Fibroblast of villous mesenchyme (primary cell): ENCODE measurements around the gene ADGRG2. TPM values are rescaled to one million over a fixed set of nuclear protein-coding genes. Genes with fewer than 3 reads are reported as not detected.

ENCODE experiments used
- DNase-seq: peaks from one replicate; pipeline ENCODE4 v3.0.0-alpha.2; 2010; ENCODE audit warnings: low read depth
- H3K4me3 ChIP-seq: 2 replicates; pipeline ENCODE4 v1.5.1; 2011; ENCODE audit warnings: low read depth, mild to moderate bottlenecking, low read length
- total RNA-seq: library from RNA; depleted of rRNA; stranded (reverse); fragments of >200 nt; gene quantifications from 2 replicates; pipeline ENCODE4 v1.2.3, GENCODE V29; 2012
- TF ChIP-seq, protein P1 (sequence below): IDR thresholded peaks from 2 replicates; pipeline ENCODE4 v1.5.1; 2012; ENCODE audit warnings: low read depth, mild to moderate bottlenecking, low read length; ENCODE audit not compliant: insufficient read depth

ADGRG2 gene
- total RNA-seq, 1 donor, result not detected

DNA sequence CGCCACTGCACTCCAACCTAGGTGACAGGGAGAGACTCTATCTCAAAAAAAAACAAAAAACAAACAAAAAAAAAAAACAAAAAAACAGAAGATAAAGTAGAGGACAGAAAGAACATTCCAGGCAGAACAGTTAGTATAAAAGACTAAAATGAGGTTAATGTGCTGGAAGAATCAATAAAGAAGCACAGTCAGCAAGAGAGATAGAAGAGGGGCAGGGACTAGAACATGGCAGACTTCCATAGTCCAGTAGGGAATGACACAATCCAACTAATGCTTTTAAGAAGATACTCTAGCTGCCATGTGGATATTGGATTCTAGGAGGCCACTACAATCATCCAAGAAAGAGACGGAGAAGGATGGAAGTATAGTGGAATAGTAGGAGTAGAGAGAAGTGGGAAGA is 11.6 kb downstream of the ADGRG2 start:
- TF ChIP-seq, protein P1, sequence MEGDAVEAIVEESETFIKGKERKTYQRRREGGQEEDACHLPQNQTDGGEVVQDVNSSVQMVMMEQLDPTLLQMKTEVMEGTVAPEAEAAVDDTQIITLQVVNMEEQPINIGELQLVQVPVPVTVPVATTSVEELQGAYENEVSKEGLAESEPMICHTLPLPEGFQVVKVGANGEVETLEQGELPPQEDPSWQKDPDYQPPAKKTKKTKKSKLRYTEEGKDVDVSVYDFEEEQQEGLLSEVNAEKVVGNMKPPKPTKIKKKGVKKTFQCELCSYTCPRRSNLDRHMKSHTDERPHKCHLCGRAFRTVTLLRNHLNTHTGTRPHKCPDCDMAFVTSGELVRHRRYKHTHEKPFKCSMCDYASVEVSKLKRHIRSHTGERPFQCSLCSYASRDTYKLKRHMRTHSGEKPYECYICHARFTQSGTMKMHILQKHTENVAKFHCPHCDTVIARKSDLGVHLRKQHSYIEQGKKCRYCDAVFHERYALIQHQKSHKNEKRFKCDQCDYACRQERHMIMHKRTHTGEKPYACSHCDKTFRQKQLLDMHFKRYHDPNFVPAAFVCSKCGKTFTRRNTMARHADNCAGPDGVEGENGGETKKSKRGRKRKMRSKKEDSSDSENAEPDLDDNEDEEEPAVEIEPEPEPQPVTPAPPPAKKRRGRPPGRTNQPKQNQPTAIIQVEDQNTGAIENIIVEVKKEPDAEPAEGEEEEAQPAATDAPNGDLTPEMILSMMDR, result no peak
- DNase-seq, result no peak
- H3K4me3 ChIP-seq, result no peak overlapping the region

DNA sequence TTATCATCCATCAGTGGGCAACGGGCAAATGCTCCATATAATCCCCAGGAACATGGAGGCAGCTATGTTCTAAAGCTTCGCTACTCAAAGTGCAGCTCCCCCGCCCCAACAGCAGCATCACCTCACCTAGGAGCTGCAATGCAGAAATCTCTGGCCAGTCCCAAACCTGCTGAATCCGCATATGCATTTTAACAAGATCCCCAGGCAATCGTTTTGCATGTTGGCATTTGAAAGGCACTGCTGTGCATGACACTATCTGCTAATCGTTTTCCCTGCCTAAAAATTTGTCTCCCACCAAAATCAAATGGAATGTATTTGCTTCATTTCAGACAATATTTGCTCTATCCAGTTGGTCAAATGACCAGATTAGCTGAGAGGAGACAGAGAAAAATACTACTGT is 15.2 kb downstream of the ADGRG2 start:
- DNase-seq, result no peak
- TF ChIP-seq, protein P1, result no peak
- no peak overlapping the region for H3K4me3 ChIP-seq

DNA sequence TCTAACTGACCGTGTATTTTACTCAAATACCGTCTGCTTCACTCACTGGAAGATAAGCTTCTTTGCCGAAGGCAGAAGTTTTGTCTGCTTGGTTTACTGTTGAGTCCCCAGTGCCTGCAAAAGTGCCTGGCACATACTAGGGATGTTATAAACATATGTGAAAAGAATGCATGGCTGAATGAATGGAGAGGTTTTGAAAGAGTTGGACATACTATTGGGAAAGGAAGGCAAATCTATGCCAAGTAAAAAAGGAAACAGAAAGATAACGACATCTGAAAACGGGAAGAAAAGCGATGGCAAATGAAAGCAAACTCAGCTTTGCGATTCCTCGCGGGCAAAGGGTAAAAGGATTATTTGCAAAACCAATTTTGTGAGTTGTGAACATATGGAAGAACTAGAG is 21.7 kb downstream of the ADGRG2 start:
- TF ChIP-seq, protein P1, result no peak

DNA sequence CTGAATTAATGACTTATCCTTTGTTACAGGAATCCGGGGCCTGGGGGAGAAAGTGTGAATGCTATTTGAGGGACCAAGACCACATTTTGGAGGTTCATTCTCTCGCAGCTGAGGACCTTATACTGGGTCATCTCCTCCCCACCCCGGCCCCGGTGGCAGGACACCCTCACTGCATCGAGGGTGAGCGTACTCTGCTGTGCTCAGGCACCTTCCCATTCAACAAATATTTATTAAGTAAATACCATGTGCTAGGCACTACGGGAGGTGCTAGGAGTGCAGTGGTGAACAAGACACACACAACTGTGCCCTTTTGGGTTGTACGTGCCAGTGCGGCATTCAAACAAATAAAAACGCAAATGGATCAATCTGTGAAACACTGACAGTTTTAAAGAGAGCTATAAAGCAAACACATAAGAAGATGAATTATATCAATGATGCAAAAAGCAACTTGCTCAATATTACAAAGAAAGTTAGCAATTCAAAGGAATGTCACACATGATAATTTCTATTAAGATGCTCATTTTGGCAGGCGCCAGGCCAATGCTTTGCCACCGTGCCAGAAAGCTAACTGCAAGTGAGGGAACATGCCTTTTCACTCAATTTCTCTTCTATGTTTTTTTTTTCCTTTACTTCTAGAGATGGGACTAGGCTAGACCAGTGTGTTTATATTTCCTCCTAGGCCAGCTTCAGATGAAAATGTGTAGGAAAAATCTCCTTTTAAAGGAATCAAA is 24.6 kb downstream of the ADGRG2 start:
- TF ChIP-seq, protein P1, result no peak

More for the DNA sequence above, 21.7 kb downstream of the ADGRG2 start:
- no peak for DNase-seq
- H3K4me3 ChIP-seq, result no peak overlapping the region

DNA sequence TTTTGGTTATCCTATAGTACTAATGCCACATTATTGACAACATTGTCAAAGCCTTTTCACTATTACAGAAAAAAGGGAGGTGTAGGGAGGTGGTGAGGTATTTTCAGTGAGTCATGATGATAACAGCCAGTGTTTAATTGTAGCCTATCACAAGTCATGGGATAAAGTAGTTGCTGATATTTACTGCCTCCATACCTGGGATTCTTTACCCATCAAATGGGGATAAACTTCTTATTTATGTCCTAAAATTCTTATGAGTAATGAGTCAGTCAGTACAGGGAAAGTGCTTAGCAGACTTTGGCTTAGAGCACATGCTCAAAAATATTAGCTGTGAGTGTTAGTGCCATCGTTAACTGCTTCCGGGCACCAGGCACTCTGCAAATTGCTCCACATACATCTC is 25.7 kb downstream of the ADGRG2 start:
- TF ChIP-seq, protein P1, result no peak
- DNase-seq, result no peak
- no peak overlapping the region for H3K4me3 ChIP-seq

More for the DNA sequence above, 24.6 kb downstream of the ADGRG2 start:
- DNase-seq, result no peak
- H3K4me3 ChIP-seq, result no peak overlapping the region

DNA sequence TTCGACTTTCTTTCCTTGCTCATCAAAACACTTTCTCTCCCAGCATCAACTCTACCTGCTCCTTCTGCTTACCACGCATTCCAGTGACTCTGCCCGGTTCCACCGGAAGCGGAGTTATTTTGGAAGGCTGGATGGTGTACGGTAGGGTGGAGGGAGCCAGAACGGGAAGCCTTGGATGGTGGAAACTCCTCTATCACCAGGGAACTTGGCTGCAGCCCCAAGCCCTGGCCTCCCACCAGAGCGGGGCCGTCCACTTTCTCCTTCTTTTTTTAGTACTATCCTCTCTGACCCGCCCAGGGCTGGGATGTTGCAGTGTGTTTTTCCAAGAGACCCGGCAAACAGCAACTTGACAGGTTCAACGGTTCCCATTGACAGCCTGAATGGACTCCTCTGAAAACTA is 27.6 kb downstream of the ADGRG2 start:
- no peak for DNase-seq
- H3K4me3 ChIP-seq, result no peak overlapping the region
- TF ChIP-seq, protein P1, result no peak

DNA sequence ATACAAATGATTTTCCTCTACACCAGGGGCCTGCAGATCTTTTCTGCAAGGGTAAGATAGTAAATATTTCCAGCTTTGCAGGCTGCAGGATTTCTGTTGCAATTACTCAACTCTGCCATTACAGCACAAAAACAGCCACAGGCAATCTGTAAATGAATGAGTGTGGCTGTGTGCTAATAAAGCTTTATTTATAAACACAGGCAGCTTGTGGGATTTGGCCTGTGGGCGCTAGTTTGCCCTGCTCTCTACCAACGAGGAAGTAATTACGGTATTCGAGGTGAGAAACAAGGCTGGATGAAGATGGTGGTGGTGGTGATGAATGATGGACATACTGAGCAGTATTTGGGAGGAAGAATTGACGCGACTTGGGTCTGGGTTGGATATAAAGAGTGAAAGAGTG is 30.7 kb downstream of the ADGRG2 start:
- H3K4me3 ChIP-seq, result no peak overlapping the region
- TF ChIP-seq, protein P1, result no peak
- DNase-seq, result no peak
